Skin epidermis (tissue), 12 donors: ENCODE data around the gene RTP4.
A peak's percentile ranks its signal among the peaks of the same experiment; 100 is the strongest.

Source experiments
- H3K27ac ChIP-seq, 21 experiments: fragments of 200-600 bp; sonication (generic) in 11 of 21; one replicate each; pipeline ENCODE4 v1.5.0; 2020; ENCODE audit warnings: mild to moderate bottlenecking in 3 of 21, inconsistent platforms in 2 of 21, moderate library complexity in 2 of 21
- H3K4me3 ChIP-seq, 7 experiments: fragments of 200-600 bp; sonication (generic) in 2 of 7; one replicate each; pipeline ENCODE4 v1.5.0; 2020; ENCODE audit warnings: inconsistent platforms in 2 of 7, mild to moderate bottlenecking in 2 of 7, moderate library complexity in 1 of 7

RTP4 gene

GRCh38 chr3:187368251-187369088 is at the start of gene RTP4:
RTP4 (plus strand) TSS chr3:187368385; CDS start chr3:187368442, 57 bp downstream.
- H3K27ac ChIP-seq = peak within 1 kb of the TSS; percentile 40 to 100 (median 94)
- peak within 1 kb of the TSS; percentile 28 to 60 (median 38) for H3K4me3 ChIP-seq

GRCh38 chr3:187318819-187319616 is 49.2 kb upstream of the RTP4 start:
- H3K27ac ChIP-seq = peak overlapping the region in 10 of 21 experiments; percentile 8 to 64 (median 40)
- no peak overlapping the region for H3K4me3 ChIP-seq

- Histone ChIP-seq H3K4me3 (no peak overlapping the region), H3K27ac (peak overlapping the region in 6 of 21 experiments; percentile 8 to 64 (median 32))
These were observed 48.4 kb upstream of the RTP4 start for GRCh38 chr3:187319699-187320302.

- Histone ChIP-seq H3K4me3 (no peak overlapping the region), H3K27ac (no peak overlapping the region)
These were observed 46.4 kb upstream of the RTP4 start for GRCh38 chr3:187321766-187322165.

GRCh38 chr3:187322291-187322690 is 45.9 kb upstream of the RTP4 start:
- Histone ChIP-seq H3K27ac (no peak overlapping the region), H3K4me3 (no peak overlapping the region)

GRCh38 chr3:187323091-187323490 is 45.1 kb upstream of the RTP4 start:
- no peak overlapping the region for H3K4me3 ChIP-seq
- H3K27ac ChIP-seq = no peak overlapping the region

GRCh38 chr3:187325632-187326031 is 42.6 kb upstream of the RTP4 start:
- H3K27ac ChIP-seq = no peak overlapping the region

GRCh38 chr3:187327845-187328244 is 40.3 kb upstream of the RTP4 start:
- Histone ChIP-seq H3K27ac (no peak overlapping the region), H3K4me3 (no peak overlapping the region)

More at GRCh38 chr3:187325632-187326031, 42.6 kb upstream of the RTP4 start:
- H3K4me3 ChIP-seq = no peak overlapping the region

- H3K4me3 ChIP-seq = no peak overlapping the region
- H3K27ac ChIP-seq = no peak overlapping the region
These were observed 39.5 kb upstream of the RTP4 start for GRCh38 chr3:187328691-187329090.

- Histone ChIP-seq H3K4me3 (no peak overlapping the region), H3K27ac (no peak overlapping the region)
These were observed 33.3 kb upstream of the RTP4 start for GRCh38 chr3:187334904-187335303.

GRCh38 chr3:187336322-187336721 is 31.9 kb upstream of the RTP4 start:
- H3K27ac ChIP-seq = no peak overlapping the region

GRCh38 chr3:187340578-187340977 is 27.6 kb upstream of the RTP4 start:
- Histone ChIP-seq H3K4me3 (no peak overlapping the region), H3K27ac (no peak overlapping the region)

More at GRCh38 chr3:187336322-187336721, 31.9 kb upstream of the RTP4 start:
- H3K4me3 ChIP-seq = no peak overlapping the region

GRCh38 chr3:187342255-187342654 is 25.9 kb upstream of the RTP4 start:
- no peak overlapping the region for H3K27ac ChIP-seq
- no peak overlapping the region for H3K4me3 ChIP-seq

- H3K27ac ChIP-seq = no peak overlapping the region
These were observed 24.5 kb upstream of the RTP4 start for GRCh38 chr3:187343670-187344069.

GRCh38 chr3:187352581-187353575 is 15.3 kb upstream of the RTP4 start:
- Histone ChIP-seq H3K4me3 (no peak overlapping the region), H3K27ac (no peak overlapping the region)

More at GRCh38 chr3:187343670-187344069, 24.5 kb upstream of the RTP4 start:
- H3K4me3 ChIP-seq = no peak overlapping the region

GRCh38 chr3:187358068-187358467 is 10.1 kb upstream of the RTP4 start:
- Histone ChIP-seq H3K4me3 (no peak overlapping the region), H3K27ac (no peak overlapping the region)

- no peak overlapping the region for H3K4me3 ChIP-seq
- no peak overlapping the region for H3K27ac ChIP-seq
These were observed 8.2 kb upstream of the RTP4 start for GRCh38 chr3:187359798-187360486.

- H3K4me3 ChIP-seq = no peak overlapping the region
- H3K27ac ChIP-seq = no peak overlapping the region
These were observed 7.6 kb upstream of the RTP4 start for GRCh38 chr3:187360596-187360995.

- Histone ChIP-seq H3K27ac (no peak overlapping the region), H3K4me3 (no peak overlapping the region)
These were observed 6.3 kb upstream of the RTP4 start for GRCh38 chr3:187361835-187362234.
